GM18526 (cell line): ENCODE data around the gene SGPP2.

Source experiments
- POLR2A ChIP-seq: IDR thresholded peaks from 3 replicates; pipeline ENCODE4 v1.6.1; 2011; ENCODE audit not compliant: insufficient read length; ENCODE audit errors: extremely low read depth

The SGPP2 gene

GRCh38 chr2:222423186-222423585, 1.2 kb upstream of the SGPP2 start:
- TF ChIP-seq POLR2A = no peak

DNA sequence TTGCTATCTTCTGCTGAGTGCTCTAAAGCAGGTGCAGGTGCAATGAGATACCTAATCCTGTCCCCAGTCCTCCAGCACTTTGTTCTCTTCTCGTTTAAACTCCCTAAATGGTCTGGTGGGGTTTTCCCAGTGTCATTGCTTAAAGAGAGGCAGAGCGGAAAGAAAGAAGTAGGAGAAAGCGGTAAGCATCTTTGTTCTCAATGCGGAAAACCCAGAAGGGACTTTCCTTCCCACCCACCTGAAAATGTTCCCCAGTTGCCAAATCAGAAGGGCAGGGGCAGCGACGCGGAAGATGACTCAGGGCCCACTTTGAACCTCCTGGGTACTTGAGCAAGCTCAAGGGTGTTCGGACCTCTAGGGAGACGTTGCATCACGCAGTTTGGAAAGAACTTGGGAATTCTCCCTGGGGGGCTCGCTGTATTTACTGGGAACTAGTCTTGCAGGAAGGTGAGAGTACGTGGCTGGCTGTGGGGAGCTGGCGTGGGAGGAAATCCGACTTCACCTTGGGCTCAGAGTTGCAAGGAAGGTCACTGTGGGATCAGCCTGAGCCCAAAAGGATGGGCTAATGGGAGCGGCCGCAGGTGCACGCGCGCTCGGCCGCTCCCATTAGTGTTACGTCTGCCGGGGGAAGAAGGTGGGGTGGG, 589 bp upstream of the SGPP2 start:
- peak; percentile 47 for TF ChIP-seq POLR2A

DNA sequence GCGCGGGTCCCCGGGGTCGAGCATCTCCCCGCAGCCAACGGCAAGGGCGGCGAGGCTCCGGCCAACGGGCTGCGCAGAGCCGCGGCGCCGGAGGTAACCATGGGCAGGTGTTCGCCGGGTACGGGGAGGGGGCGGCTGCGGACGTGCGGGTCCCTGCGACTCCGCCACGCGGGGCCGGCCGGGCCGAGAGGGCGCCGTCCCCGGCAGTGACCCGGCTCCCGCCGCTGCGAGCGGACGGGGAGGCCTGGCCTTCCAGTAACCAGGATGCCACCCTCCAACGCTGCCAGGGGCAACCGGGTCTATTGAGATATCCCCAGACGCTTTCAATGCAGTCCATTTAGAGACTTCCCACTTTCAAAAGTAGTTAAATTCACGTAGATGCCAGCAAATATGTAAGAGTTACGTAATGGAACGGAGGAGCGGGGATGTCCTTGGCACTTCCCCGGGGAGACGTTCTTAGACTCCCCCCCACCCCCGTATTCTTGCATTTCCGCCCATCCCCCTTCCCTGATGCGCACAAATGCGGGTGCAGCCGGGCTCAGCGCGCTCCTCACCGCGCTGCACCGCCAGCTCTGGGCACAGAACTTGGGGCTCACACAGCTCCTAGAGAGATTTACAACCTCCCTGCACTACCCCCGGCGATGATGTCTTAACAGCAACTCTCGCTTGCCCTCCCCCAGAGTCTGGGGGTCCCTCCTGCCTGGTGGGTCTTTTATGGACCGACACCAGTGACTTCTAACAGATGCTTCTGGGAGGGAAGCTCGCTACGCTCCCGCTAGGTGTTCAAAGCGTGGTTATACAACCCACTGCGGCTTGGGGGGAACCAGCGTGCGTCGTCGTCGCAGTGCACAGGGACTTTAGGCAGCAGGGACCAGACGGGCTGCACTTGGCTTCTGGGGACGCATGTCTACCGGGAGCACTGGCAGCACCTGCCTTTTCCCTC, 657 bp downstream of the SGPP2 start:
- peak; percentile 34 for TF ChIP-seq POLR2A

DNA sequence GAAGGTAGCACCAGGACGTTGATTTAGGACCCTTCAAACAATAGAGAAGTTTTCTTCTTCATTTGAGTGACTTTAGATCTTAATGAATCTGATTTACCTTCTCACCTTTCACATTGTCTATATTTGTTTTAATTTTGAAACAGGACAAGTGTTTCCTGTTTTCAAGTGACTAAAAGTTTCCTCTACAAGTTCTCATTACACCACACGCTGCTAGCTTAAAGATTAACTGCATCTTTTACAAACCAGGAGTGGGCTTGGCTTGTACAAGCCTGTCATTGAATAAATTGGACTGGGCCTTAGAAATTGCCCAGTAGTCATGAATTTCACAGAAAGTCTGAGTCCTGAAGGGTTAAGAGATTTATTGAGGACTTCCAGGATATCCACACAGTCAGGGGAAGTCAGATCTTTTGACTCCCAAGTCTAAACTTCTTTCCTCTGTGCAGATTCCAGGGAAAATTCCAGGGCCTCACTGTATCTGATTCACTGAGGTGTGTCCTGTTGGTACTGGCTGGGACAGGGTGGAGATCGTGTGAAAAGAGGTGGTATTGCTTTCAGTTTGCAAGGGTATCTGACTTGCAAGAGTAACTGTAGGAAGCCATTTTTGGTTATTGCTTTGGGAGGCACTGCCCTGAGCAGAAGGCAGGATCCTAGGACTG, 3.4 kb downstream of the SGPP2 start:
- TF ChIP-seq POLR2A = no peak

- no peak for TF ChIP-seq POLR2A
Observed at GRCh38 chr2:222430071-222430470, 5.7 kb downstream of the SGPP2 start.

GRCh38 chr2:222430681-222431080, 6.3 kb downstream of the SGPP2 start:
- TF ChIP-seq POLR2A = no peak

- no peak for TF ChIP-seq POLR2A
Observed at GRCh38 chr2:222431869-222432268, 7.5 kb downstream of the SGPP2 start.

DNA sequence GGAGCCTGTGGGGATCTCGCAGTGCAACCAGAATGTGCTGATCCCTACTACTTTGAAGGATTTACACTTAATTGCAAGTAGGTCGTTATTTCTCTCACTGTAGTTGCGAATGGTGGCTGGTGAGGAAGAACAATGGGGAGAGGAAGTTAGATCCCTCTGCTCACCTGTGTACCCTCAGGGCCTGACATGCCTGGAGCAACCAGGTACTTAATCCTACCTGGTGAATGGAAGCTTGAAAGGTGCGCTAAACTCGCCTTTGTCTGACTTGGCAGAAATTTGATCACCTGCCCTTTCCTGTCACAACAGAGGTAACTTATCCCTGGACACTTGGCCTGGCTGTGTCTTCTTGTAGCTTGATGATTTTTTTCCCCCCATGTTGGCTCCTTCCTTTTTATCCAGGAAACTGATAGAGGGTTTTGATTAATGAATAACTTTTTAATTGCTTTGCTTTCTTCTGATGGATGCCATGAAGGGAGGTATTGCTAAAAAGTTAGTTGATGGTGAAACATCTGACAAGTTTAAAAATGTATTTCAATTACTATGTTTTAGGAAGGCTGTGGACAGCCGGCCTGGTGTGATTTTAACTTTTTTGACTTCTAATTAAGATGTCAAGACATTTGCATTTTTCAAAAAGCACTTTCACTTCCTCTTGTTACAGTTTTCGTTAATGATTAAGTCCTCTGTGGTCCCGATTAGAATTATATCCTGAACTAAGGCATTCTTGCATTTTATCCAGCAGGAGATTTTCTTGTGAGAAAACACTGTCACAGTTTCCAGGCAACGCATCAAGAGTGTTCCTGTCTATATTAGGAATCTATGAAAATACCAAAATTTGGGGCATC, 9.2 kb downstream of the SGPP2 start:
- TF ChIP-seq POLR2A = no peak

DNA sequence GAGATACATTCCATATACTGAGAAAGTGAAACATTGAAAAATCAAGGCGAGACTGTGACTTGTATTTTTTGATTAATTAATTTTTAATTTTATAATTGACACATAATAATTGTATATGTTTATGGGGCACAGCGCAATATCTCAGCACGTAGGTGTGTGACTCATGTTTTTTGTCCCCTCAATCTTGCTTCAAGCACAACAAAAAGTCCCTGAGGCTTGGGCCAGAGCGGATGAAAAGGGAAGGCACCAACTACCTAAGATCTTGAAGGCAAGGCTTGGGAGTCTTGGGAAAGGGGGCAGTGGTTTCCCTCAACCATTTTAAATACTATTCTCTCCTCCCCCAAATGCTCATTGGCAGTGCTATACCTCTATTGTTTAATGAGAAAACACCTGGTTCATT, 9.9 kb downstream of the SGPP2 start:
- TF ChIP-seq POLR2A = no peak

DNA sequence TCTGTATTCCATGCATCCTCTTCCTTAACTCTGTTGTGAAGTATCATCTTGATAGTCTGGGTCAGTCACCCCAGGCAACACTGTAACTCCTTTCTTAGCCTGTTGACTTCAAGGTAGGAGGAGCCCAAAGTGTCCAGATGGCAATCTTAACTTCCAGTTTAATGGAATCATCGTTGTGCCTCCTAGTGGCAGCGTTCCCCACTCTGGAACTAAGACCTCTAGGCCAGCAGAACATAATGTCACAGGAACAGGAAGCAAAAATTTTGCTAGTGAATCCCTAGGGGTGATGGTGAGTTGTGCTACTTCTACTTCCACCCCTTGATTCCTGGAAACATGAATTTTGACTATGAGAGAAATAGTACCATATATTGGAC, 11.7 kb downstream of the SGPP2 start:
- TF ChIP-seq POLR2A = no peak

DNA sequence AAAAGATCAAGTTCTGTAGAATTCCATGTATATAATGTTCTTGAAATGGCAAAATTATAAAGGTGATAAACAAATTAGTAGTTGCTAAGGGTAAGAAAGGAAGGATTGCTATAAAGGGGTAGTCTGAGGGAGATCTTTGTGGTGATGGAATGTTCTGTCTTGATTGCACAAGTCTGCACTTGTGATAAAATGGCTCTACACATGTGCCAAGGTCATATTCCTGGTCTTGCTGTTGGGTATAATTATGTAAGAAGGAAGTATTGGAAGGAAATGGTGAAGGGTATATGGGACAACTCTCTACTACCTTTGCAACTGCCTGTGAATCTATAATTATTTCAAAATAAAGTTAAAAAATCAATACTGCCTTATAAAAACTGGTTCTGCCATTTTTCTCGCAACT, 15.3 kb downstream of the SGPP2 start:
- TF ChIP-seq POLR2A = no peak

DNA sequence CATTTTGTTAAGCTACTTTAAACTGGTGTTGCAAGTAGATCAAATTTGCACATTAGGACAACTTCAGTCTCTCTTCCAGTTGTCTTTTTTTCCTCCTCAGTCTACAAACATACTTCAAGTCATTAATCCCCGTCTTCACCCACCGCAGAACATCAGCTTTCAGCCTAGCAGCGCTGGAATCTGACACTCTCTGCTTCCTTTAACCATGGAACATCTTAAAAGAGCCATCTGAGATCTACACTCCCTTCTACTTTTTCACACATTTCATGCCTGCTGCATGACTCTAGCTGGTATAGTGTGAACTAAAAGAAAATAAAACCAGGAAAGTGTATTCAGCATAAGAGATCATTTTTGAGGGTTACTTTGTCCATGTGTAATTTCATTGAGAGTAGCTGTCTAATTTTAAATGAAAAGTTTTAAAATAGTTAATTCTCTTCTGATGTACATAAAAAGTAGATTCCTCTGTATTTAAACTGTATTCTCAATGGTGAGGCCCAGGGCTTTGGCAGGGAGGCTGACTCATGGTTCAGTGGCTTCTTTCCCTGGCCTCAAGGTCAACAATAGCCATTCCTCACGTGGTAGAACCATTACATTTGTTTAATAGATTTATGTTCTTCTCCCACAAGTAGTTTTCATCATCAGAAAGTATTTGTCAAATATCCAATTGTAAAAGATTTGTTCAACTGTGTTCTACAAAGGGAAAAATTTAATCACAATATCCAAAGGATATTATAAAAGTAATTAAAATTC, 16.5 kb downstream of the SGPP2 start:
- no peak for TF ChIP-seq POLR2A

- no peak for TF ChIP-seq POLR2A
Observed at GRCh38 chr2:222442665-222443064, 18.3 kb downstream of the SGPP2 start.

GRCh38 chr2:222445227-222445626, 20.9 kb downstream of the SGPP2 start:
- no peak for TF ChIP-seq POLR2A
